Panc1 (cell line): ENCODE results near the gene RRP8. TPM values are rescaled to one million over a fixed set of nuclear protein-coding genes. Genes with fewer than 3 reads are reported as not detected.

Experiments
- ATAC-seq: fragments of 200-7000 bp; cut with Tn5 transposase; 2 replicates; pipeline ENCODE4 v1.9.1; 2020; ENCODE audit warnings: mild to moderate bottlenecking, moderate library complexity
- BruUV-seq: library from RNA; stranded (reverse); fragments of 400-500 nt; replicated peaks from 2 replicates; lab custom pipeline; 2021; lab: Mats Ljungman, UMichigan
- CTCF ChIA-PET: fragments of 300-600 bp; sonication (Branson Sonifier 250); formaldehyde crosslinking; loops from one replicate; lab custom pipeline; 2022; ENCODE audit warnings: antibody characterized with exemption; lab: Charles Lee
- POLR2A ChIA-PET: fragments of 300-600 bp; sonication (Branson Sonifier 250); formaldehyde crosslinking; loops from one replicate; lab custom pipeline; 2022; ENCODE audit warnings: antibody characterized with exemption; lab: Charles Lee
- DNase-seq: peaks from one replicate; pipeline ENCODE4 v3.0.0-alpha.2; 2010; ENCODE audit warnings: low read depth, low spot score
- H3K27ac ChIP-seq: 2 replicates; pipeline ENCODE4 v1.5.1; 2011; ENCODE audit warnings: mild to moderate bottlenecking, low read length, inconsistent platforms
- H3K27me3 ChIP-seq: fragments of 200-500 bp; sonication (Bioruptor generic); 2 replicates; pipeline ENCODE4 v1.6.0; 2014; ENCODE audit warnings: low read length, inconsistent platforms; ENCODE audit not compliant: control insufficient read depth, insufficient read depth
- H3K36me3 ChIP-seq: fragments of 200-500 bp; sonication (Bioruptor generic); 2 replicates; pipeline ENCODE4 v1.5.1; 2014; ENCODE audit warnings: inconsistent platforms, mild to moderate bottlenecking, low read length, moderate library complexity; ENCODE audit not compliant: control insufficient read depth, insufficient read depth
- H3K4me1 ChIP-seq: 2 replicates; pipeline ENCODE4 v1.5.1; 2011; ENCODE audit warnings: inconsistent platforms, mild to moderate bottlenecking, low read length, moderate library complexity; ENCODE audit not compliant: control insufficient read depth, insufficient read depth
- H3K4me3 ChIP-seq, 2 experiments: 2 replicates each; pipeline ENCODE4 v1.5.1; 2011 to 2012; ENCODE audit warnings: low read depth in 2 of 2, low read length in 2 of 2, mild to moderate bottlenecking in 2 of 2, inconsistent platforms in 1 of 2, moderate library complexity in 1 of 2
- H3K9me3 ChIP-seq: fragments of 200-500 bp; sonication (Bioruptor generic); 2 replicates; pipeline ENCODE4 v1.5.1; 2014; ENCODE audit warnings: low read depth, mild to moderate bottlenecking, inconsistent platforms, low read length, moderate library complexity; ENCODE audit not compliant: control insufficient read depth, insufficient read depth
- POLR2AphosphoS5 ChIP-seq: IDR thresholded peaks from 2 replicates; pipeline ENCODE4 v1.6.1; 2012; ENCODE audit warnings: mild to moderate bottlenecking, low read depth, low read length, moderate library complexity
- SIN3A ChIP-seq: IDR thresholded peaks from 2 replicates; pipeline ENCODE4 v1.6.1; 2012; ENCODE audit warnings: low read depth, mild to moderate bottlenecking, low read length, moderate library complexity, borderline replicate concordance; ENCODE audit not compliant: insufficient read depth
- TCF7L2 ChIP-seq: IDR thresholded peaks from 2 replicates; pipeline ENCODE4 v1.6.1; 2011; ENCODE audit warnings: mild to moderate bottlenecking, low read depth, low read length, inconsistent platforms
- in situ Hi-C: cut with HindIII; loops from 2 replicates; pipeline ENCODE4 v1.10.0; 2016; ENCODE audit warnings: low sequenced_read_pairs, low pct_unique_long_range_greater_than_20kb
- intact Hi-C: fragments of 100-400 bp; cut with micrococcal nuclease; formaldehyde crosslinking; loops from one replicate; pipeline ENCODE4 v1.10.0; 2022; ENCODE audit not compliant: unreplicated experiment
- total RNA-seq: library from RNA; stranded (reverse); gene quantifications from one replicate; pipeline ENCODE4 v1.2.1, GENCODE V29; 2021; ENCODE audit not compliant: unreplicated experiment
- TF ChIP-seq, protein P1 (sequence below), 2 experiments: IDR thresholded peaks; 2 replicates each; pipeline ENCODE4 v1.6.1; 2011 to 2012; ENCODE audit warnings: low read depth in 2 of 2, control low read depth in 1 of 2, low read length in 1 of 2, mild to moderate bottlenecking in 1 of 2, moderate library complexity in 1 of 2; ENCODE audit not compliant: insufficient read depth in 1 of 2
- TF ChIP-seq, protein P2 (sequence below): fragments of 450-650 bp; IDR thresholded peaks from 2 replicates; pipeline ENCODE4 v1.5.1; 2017; ENCODE audit warnings: mild to moderate bottlenecking

RRP8 gene
- total RNA-seq, 1 experiment from 2014 or later: 23.1 TPM

DNA sequence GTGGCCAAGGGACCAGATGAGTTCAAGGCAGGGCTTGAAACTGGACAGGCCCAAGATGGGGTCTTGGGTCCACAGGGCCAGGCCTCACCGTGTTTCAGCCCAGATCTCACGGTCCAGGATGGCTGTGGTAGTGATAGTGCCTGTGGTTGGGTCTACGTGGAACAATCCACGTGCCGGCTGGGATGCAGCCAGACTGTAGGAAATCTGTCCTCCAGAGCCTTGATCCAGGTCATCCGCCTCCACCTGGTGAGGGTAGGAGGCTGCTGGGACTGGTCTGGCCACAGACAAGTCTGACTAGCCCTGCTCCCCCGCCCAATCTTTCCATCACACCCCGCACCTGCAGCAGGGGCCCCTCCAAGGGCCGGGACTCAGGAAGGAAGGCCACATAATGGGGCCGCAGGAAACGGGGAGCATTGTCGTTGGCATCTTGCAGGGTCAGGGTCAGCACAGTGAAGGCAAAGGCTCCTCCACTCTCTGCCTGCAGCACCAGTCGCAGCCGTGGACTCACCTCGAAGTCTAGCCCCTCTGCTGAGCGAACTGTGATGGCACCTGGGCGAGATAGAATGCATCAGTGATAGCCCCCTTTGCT is 22.5 kb upstream of the RRP8 start:
- TF ChIP-seq POLR2AphosphoS5: no peak
- TF ChIP-seq, protein P1, sequence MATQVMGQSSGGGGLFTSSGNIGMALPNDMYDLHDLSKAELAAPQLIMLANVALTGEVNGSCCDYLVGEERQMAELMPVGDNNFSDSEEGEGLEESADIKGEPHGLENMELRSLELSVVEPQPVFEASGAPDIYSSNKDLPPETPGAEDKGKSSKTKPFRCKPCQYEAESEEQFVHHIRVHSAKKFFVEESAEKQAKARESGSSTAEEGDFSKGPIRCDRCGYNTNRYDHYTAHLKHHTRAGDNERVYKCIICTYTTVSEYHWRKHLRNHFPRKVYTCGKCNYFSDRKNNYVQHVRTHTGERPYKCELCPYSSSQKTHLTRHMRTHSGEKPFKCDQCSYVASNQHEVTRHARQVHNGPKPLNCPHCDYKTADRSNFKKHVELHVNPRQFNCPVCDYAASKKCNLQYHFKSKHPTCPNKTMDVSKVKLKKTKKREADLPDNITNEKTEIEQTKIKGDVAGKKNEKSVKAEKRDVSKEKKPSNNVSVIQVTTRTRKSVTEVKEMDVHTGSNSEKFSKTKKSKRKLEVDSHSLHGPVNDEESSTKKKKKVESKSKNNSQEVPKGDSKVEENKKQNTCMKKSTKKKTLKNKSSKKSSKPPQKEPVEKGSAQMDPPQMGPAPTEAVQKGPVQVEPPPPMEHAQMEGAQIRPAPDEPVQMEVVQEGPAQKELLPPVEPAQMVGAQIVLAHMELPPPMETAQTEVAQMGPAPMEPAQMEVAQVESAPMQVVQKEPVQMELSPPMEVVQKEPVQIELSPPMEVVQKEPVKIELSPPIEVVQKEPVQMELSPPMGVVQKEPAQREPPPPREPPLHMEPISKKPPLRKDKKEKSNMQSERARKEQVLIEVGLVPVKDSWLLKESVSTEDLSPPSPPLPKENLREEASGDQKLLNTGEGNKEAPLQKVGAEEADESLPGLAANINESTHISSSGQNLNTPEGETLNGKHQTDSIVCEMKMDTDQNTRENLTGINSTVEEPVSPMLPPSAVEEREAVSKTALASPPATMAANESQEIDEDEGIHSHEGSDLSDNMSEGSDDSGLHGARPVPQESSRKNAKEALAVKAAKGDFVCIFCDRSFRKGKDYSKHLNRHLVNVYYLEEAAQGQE (IDR thresholded peaks at IDR 0.05; ENCODE audit: insufficient read depth in 1 of 2, low read depth in 2 of 2, low read length in 1 of 2): no peak
- TF ChIP-seq TCF7L2: no peak
- no peak for TF ChIP-seq SIN3A
- TF ChIP-seq, protein P2, sequence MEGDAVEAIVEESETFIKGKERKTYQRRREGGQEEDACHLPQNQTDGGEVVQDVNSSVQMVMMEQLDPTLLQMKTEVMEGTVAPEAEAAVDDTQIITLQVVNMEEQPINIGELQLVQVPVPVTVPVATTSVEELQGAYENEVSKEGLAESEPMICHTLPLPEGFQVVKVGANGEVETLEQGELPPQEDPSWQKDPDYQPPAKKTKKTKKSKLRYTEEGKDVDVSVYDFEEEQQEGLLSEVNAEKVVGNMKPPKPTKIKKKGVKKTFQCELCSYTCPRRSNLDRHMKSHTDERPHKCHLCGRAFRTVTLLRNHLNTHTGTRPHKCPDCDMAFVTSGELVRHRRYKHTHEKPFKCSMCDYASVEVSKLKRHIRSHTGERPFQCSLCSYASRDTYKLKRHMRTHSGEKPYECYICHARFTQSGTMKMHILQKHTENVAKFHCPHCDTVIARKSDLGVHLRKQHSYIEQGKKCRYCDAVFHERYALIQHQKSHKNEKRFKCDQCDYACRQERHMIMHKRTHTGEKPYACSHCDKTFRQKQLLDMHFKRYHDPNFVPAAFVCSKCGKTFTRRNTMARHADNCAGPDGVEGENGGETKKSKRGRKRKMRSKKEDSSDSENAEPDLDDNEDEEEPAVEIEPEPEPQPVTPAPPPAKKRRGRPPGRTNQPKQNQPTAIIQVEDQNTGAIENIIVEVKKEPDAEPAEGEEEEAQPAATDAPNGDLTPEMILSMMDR: no peak
- DNase-seq (no peak), ATAC-seq (no peak)
- Histone ChIP-seq H3K27ac (no peak overlapping the region), H3K9me3 (no peaks in the 10 kb centered on the region), H3K4me1 (no peaks in the 10 kb centered on the region), H3K27me3 (peaks cover 7% of the 10 kb centered on the region), H3K4me3 (no peak overlapping the region), H3K36me3 (no peaks in the 10 kb centered on the region)
- POLR2A ChIA-PET: no interaction called here
- CTCF ChIA-PET: interaction anchor here (0.5 kb wide), 1 partner anchor 111 kb away, joined by 4 read pairs; no protein-coding TSS in a partner anchor
- intact Hi-C loops (no loop called here), in situ Hi-C loops (no loop called here)
- no TSS peak for BruUV-seq

DNA sequence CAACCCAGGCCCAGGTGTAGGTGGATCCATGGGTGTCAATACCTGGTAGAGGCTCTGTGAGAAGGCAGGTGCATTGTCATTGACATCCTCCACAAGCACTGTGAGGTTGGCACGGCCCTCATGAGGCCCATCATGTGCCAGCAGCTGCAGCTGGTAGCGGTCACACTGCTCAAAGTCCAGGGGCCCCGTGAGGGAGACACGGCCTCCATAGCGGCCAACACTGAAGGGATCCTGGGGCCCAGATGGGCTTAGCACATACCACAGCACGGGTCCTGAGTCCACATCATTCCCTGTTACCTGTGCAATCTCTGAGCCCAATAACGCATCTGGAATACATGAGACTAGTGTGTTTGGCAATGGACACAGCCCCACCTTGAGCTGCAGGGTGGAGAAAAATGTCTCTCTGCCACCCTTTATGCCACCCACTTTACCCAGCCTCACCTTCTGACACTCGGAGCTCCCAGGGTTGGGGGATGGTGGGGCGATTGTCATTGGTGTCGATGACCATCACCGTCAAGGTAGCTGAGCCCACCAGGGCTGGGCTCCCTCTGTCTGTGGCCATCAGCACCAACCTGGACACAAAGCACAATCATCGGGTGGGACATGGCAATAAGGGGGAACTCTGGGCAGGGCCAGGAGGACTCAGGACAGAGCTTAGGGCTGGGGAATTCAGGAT is 21.9 kb upstream of the RRP8 start:
- ChIA-PET CTCF (no interaction called here), POLR2A (no interaction called here)
- ATAC-seq: no peak
- Histone ChIP-seq H3K9me3 (no peaks in the 10 kb centered on the region), H3K4me3 (no peak overlapping the region), H3K27ac (no peak overlapping the region), H3K27me3 (peaks cover 7% of the 10 kb centered on the region), H3K4me1 (no peaks in the 10 kb centered on the region), H3K36me3 (no peaks in the 10 kb centered on the region)
- in situ Hi-C loops (no loop called here), intact Hi-C loops (no loop called here)
- BruUV-seq: no TSS peak
- DNase-seq: no peak
- TF ChIP-seq POLR2AphosphoS5 (no peak), TCF7L2 (no peak), SIN3A (no peak)
- TF ChIP-seq, protein P2: no peak
- TF ChIP-seq, protein P1 (IDR thresholded peaks at IDR 0.05; ENCODE audit: insufficient read depth in 1 of 2, low read depth in 2 of 2, low read length in 1 of 2): no peak
